Measurements from ENCODE around the gene CDCP2. TPM values are rescaled to one million over a fixed set of nuclear protein-coding genes. Genes with fewer than 3 reads are reported as not detected.
A peak's percentile ranks its signal among the peaks of the same experiment; 100 is the strongest.
"Not testable (repeated sequence)": the region's sequence is repeated elsewhere in the genome, so short reads cannot be mapped to it uniquely, and the experiment has no call there.

Gene CDCP2
- total RNA-seq, 1 donor from 2014 or later = not detected

- H3K4me3 Mint-ChIP-seq = no peak overlapping the region
- no peak for TF ChIP-seq CTCF (conservative IDR thresholded peaks at IDR 0.05)
- no peaks in the 10 kb centered on the region for H3K36me3 Mint-ChIP-seq (ENCODE audit: low read depth)
- H3K4me1 Mint-ChIP-seq = peaks cover 2% of the 10 kb centered on the region
- H3K9me3 Mint-ChIP-seq = no peaks in the 10 kb centered on the region
- H3K27ac Mint-ChIP-seq (ENCODE audit: unreplicated experiment) = no peak overlapping the region
- no peaks in the 10 kb centered on the region for H3K27me3 Mint-ChIP-seq (ENCODE audit: low read depth)
- DNase-seq (ENCODE audit: low read depth, low spot score) = no peak
Observed at GRCh38 chr1:54167422-54168139, 14.8 kb upstream of the CDCP2 start.

- not testable (repeated sequence) for H3K27me3 Mint-ChIP-seq (ENCODE audit: low read depth); H3K4me1 Mint-ChIP-seq; DNase-seq (ENCODE audit: low read depth, low spot score); H3K9me3 Mint-ChIP-seq; H3K4me3 Mint-ChIP-seq; H3K36me3 Mint-ChIP-seq (ENCODE audit: low read depth); H3K27ac Mint-ChIP-seq (ENCODE audit: unreplicated experiment)
Observed at GRCh38 chr1:54166357-54166756, 13.6 kb upstream of the CDCP2 start.

- TF ChIP-seq CTCF (conservative IDR thresholded peaks at IDR 0.05) = no peak
- Mint-ChIP-seq H3K4me3 (no peak overlapping the region), H3K27ac (ENCODE audit: unreplicated experiment) (no peak overlapping the region), H3K4me1 (no peaks in the 10 kb centered on the region), H3K36me3 (ENCODE audit: low read depth) (no peaks in the 10 kb centered on the region), H3K9me3 (no peaks in the 10 kb centered on the region), H3K27me3 (ENCODE audit: low read depth) (no peaks in the 10 kb centered on the region)
- no peak for DNase-seq (ENCODE audit: low read depth, low spot score)
Observed at GRCh38 chr1:54165146-54165545, 12.3 kb upstream of the CDCP2 start.

GRCh38 chr1:54163573-54163972 lies 10.8 kb upstream of the CDCP2 start:
- no peaks in the 10 kb centered on the region for H3K9me3 Mint-ChIP-seq
- H3K36me3 Mint-ChIP-seq (ENCODE audit: low read depth) = no peaks in the 10 kb centered on the region
- TF ChIP-seq CTCF (conservative IDR thresholded peaks at IDR 0.05) = no peak
- H3K4me1 Mint-ChIP-seq = no peaks in the 10 kb centered on the region
- no peak overlapping the region for H3K27ac Mint-ChIP-seq (ENCODE audit: unreplicated experiment)
- DNase-seq (ENCODE audit: low read depth, low spot score) = no peak
- no peak overlapping the region for H3K4me3 Mint-ChIP-seq
- no peaks in the 10 kb centered on the region for H3K27me3 Mint-ChIP-seq (ENCODE audit: low read depth)

GRCh38 chr1:54163051-54163450 lies 10.3 kb upstream of the CDCP2 start:
- no peak overlapping the region for H3K27ac Mint-ChIP-seq (ENCODE audit: unreplicated experiment)
- no peak overlapping the region for H3K4me3 Mint-ChIP-seq
- H3K9me3 Mint-ChIP-seq = no peaks in the 10 kb centered on the region
- H3K36me3 Mint-ChIP-seq (ENCODE audit: low read depth) = no peaks in the 10 kb centered on the region
- no peak for TF ChIP-seq CTCF (conservative IDR thresholded peaks at IDR 0.05)
- H3K27me3 Mint-ChIP-seq (ENCODE audit: low read depth) = no peaks in the 10 kb centered on the region
- no peak for DNase-seq (ENCODE audit: low read depth, low spot score)
- H3K4me1 Mint-ChIP-seq = no peaks in the 10 kb centered on the region

GRCh38 chr1:54161495-54162168 lies 8.8 kb upstream of the CDCP2 start:
- no peaks in the 10 kb centered on the region for H3K27me3 Mint-ChIP-seq (ENCODE audit: low read depth)
- H3K4me3 Mint-ChIP-seq = no peak overlapping the region
- H3K9me3 Mint-ChIP-seq = no peaks in the 10 kb centered on the region
- peak overlapping the region; percentile 30 for H3K27ac Mint-ChIP-seq (ENCODE audit: unreplicated experiment)
- TF ChIP-seq CTCF (conservative IDR thresholded peaks at IDR 0.05) = no peak
- no peaks in the 10 kb centered on the region for H3K36me3 Mint-ChIP-seq (ENCODE audit: low read depth)
- no peaks in the 10 kb centered on the region for H3K4me1 Mint-ChIP-seq
- no peak for DNase-seq (ENCODE audit: low read depth, low spot score)

Measured in neural crest cell (in vitro differentiated cells).